PC-9 (cell line): ENCODE data around the gene SLN.

Source experiments
- EZH2 ChIP-seq: fragments of 200-600 bp; sonication (generic); IDR thresholded peaks from 2 replicates; pipeline ENCODE4 v1.8.0; 2017; ENCODE audit warnings: antibody characterized with exemption, low read depth
- TF ChIP-seq, protein P1 (sequence below): fragments of 200-600 bp; sonication (generic); conservative IDR thresholded peaks from 2 replicates; pipeline ENCODE4 v1.6.1; 2017; ENCODE audit warnings: mixed run types, antibody characterized with exemption, mild to moderate bottlenecking, moderate library complexity

- TF ChIP-seq, protein P1, sequence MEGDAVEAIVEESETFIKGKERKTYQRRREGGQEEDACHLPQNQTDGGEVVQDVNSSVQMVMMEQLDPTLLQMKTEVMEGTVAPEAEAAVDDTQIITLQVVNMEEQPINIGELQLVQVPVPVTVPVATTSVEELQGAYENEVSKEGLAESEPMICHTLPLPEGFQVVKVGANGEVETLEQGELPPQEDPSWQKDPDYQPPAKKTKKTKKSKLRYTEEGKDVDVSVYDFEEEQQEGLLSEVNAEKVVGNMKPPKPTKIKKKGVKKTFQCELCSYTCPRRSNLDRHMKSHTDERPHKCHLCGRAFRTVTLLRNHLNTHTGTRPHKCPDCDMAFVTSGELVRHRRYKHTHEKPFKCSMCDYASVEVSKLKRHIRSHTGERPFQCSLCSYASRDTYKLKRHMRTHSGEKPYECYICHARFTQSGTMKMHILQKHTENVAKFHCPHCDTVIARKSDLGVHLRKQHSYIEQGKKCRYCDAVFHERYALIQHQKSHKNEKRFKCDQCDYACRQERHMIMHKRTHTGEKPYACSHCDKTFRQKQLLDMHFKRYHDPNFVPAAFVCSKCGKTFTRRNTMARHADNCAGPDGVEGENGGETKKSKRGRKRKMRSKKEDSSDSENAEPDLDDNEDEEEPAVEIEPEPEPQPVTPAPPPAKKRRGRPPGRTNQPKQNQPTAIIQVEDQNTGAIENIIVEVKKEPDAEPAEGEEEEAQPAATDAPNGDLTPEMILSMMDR: no peak
- TF ChIP-seq EZH2: no peak
Measured at GRCh38 chr11:107711861-107712755, at the start of gene SLN.
